IPS-20b (cell line): Measurements from ENCODE around the gene DYSF.
"Not testable (repeated sequence)": the region's sequence is repeated elsewhere in the genome, so short reads cannot be mapped to it uniquely, and the experiment has no call there.

ENCODE experiments used
- H3K27ac ChIP-seq: one replicate; pipeline ENCODE4 v1.5.1; 2013; ENCODE audit warnings: low read length
- H3K27me3 ChIP-seq: 2 replicates; pipeline ENCODE4 v1.6.1; 2013; ENCODE audit warnings: mild to moderate bottlenecking, low read length, inconsistent platforms; ENCODE audit not compliant: insufficient read depth
- H3K36me3 ChIP-seq: 2 replicates; pipeline ENCODE4 v1.6.1; 2013; ENCODE audit warnings: low read depth, mild to moderate bottlenecking, inconsistent platforms, low read length, moderate library complexity; ENCODE audit not compliant: insufficient read depth
- H3K4me1 ChIP-seq: 2 replicates; pipeline ENCODE4 v1.6.1; 2013; ENCODE audit warnings: mild to moderate bottlenecking, control low read depth, inconsistent platforms, low read length, moderate library complexity; ENCODE audit not compliant: insufficient read depth
- H3K4me3 ChIP-seq: 2 replicates; pipeline ENCODE4 v1.5.1; 2013; ENCODE audit warnings: mild to moderate bottlenecking, low read length, inconsistent platforms
- H3K9ac ChIP-seq: 2 replicates; pipeline ENCODE4 v1.6.1; 2013; ENCODE audit warnings: low read depth, mild to moderate bottlenecking, inconsistent platforms, low read length, moderate library complexity
- H3K9me3 ChIP-seq: 2 replicates; pipeline ENCODE4 v1.6.1; 2013; ENCODE audit warnings: mild to moderate bottlenecking, low read depth, low read length, inconsistent platforms; ENCODE audit not compliant: insufficient read depth

Gene DYSF

GRCh38 chr2:71639735-71640134 is 186.4 kb downstream of the DYSF start:
- Histone ChIP-seq H3K27me3 (no peaks in the 10 kb centered on the region), H3K27ac (no peak overlapping the region), H3K9me3 (no peaks in the 10 kb centered on the region), H3K36me3 (no peaks in the 10 kb centered on the region), H3K9ac (no peak overlapping the region), H3K4me1 (no peaks in the 10 kb centered on the region), H3K4me3 (no peak overlapping the region)

GRCh38 chr2:71640489-71640888 is 187.1 kb downstream of the DYSF start:
- no peak overlapping the region for H3K4me3 ChIP-seq
- H3K27ac ChIP-seq: no peak overlapping the region
- no peaks in the 10 kb centered on the region for H3K9me3 ChIP-seq
- no peak overlapping the region for H3K9ac ChIP-seq
- no peaks in the 10 kb centered on the region for H3K4me1 ChIP-seq
- H3K27me3 ChIP-seq: no peaks in the 10 kb centered on the region
- H3K36me3 ChIP-seq: no peaks in the 10 kb centered on the region

- no peaks in the 10 kb centered on the region for H3K9me3 ChIP-seq
- H3K27me3 ChIP-seq: no peaks in the 10 kb centered on the region
- H3K27ac ChIP-seq: no peak overlapping the region
- H3K4me3 ChIP-seq: no peak overlapping the region
- no peaks in the 10 kb centered on the region for H3K36me3 ChIP-seq
- no peaks in the 10 kb centered on the region for H3K4me1 ChIP-seq
- H3K9ac ChIP-seq: no peak overlapping the region
Measured at GRCh38 chr2:71643674-71644357, 190.5 kb downstream of the DYSF start.

GRCh38 chr2:71646028-71646427 is 192.7 kb downstream of the DYSF start:
- Histone ChIP-seq H3K27me3 (no peaks in the 10 kb centered on the region), H3K9ac (no peak overlapping the region), H3K9me3 (no peaks in the 10 kb centered on the region), H3K27ac (no peak overlapping the region), H3K36me3 (no peaks in the 10 kb centered on the region), H3K4me1 (no peaks in the 10 kb centered on the region), H3K4me3 (no peak overlapping the region)

- H3K27me3 ChIP-seq: no peaks in the 10 kb centered on the region
- H3K36me3 ChIP-seq: no peaks in the 10 kb centered on the region
- no peak overlapping the region for H3K4me3 ChIP-seq
- no peaks in the 10 kb centered on the region for H3K9me3 ChIP-seq
- no peak overlapping the region for H3K9ac ChIP-seq
- H3K4me1 ChIP-seq: no peaks in the 10 kb centered on the region
- H3K27ac ChIP-seq: no peak overlapping the region
Measured at GRCh38 chr2:71647356-71647755, 194.0 kb downstream of the DYSF start.

DNA sequence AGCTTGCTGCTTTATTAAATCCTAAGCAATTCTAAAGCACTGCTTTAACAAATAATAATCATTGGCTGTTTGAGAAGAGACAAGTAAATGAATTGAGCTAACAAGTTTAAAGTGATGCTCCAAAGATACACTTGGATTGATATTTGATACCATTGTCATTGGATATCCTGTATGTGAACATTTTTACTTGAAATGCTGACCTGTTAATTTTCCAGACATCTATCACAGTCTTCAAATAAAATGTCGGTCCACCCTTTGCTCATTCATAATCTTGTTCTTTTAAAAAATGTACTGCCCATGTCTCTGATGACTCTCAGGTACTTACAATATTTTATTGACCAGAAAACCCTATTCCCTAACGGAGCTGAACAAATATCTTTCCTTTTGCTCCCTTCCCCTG is 202.1 kb downstream of the DYSF start:
- Histone ChIP-seq H3K4me3 (no peak overlapping the region), H3K9ac (no peak overlapping the region), H3K36me3 (no peaks in the 10 kb centered on the region), H3K4me1 (no peaks in the 10 kb centered on the region), H3K27me3 (no peaks in the 10 kb centered on the region), H3K27ac (no peak overlapping the region), H3K9me3 (peaks cover 13% of the 10 kb centered on the region)

GRCh38 chr2:71658256-71658655 is 204.9 kb downstream of the DYSF start:
- H3K27me3 ChIP-seq, H3K36me3 ChIP-seq, H3K9ac ChIP-seq, H3K4me1 ChIP-seq, H3K27ac ChIP-seq, H3K4me3 ChIP-seq: not testable (repeated sequence)
- peaks cover 13% of the 10 kb centered on the region for H3K9me3 ChIP-seq

DNA sequence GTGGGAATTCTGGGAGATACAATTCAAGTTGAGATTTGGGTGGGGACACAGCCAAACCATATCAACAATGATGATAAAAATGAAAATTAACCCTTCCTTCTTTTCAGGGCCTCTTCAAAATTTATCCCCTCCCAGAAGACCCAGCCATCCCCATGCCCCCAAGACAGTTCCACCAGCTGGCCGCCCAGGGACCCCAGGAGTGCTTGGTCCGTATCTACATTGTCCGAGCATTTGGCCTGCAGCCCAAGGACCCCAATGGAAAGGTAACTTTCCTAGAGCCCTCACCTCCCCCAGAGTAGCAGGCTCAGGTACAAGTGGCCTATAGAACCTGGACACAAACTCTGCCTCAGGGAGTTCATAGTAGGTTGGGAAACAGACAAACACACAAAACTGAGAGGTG is 205.4 kb downstream of the DYSF start:
- Histone ChIP-seq H3K9me3 (peaks cover 13% of the 10 kb centered on the region), H3K27me3 (no peaks in the 10 kb centered on the region), H3K4me1 (no peaks in the 10 kb centered on the region), H3K4me3 (no peak overlapping the region), H3K9ac (no peak overlapping the region), H3K27ac (no peak overlapping the region), H3K36me3 (no peaks in the 10 kb centered on the region)

GRCh38 chr2:71659868-71660518 is 206.6 kb downstream of the DYSF start:
- no peaks in the 10 kb centered on the region for H3K4me1 ChIP-seq
- no peak overlapping the region for H3K9ac ChIP-seq
- H3K36me3 ChIP-seq: no peaks in the 10 kb centered on the region
- no peak overlapping the region for H3K4me3 ChIP-seq
- H3K27me3 ChIP-seq: no peaks in the 10 kb centered on the region
- no peak overlapping the region for H3K27ac ChIP-seq
- peaks cover 13% of the 10 kb centered on the region for H3K9me3 ChIP-seq

GRCh38 chr2:71661782-71662181 is 208.4 kb downstream of the DYSF start:
- Histone ChIP-seq H3K36me3 (no peaks in the 10 kb centered on the region), H3K4me3 (no peak overlapping the region), H3K9me3 (peaks cover 13% of the 10 kb centered on the region), H3K27me3 (no peaks in the 10 kb centered on the region), H3K27ac (no peak overlapping the region), H3K4me1 (no peaks in the 10 kb centered on the region), H3K9ac (no peak overlapping the region)

DNA sequence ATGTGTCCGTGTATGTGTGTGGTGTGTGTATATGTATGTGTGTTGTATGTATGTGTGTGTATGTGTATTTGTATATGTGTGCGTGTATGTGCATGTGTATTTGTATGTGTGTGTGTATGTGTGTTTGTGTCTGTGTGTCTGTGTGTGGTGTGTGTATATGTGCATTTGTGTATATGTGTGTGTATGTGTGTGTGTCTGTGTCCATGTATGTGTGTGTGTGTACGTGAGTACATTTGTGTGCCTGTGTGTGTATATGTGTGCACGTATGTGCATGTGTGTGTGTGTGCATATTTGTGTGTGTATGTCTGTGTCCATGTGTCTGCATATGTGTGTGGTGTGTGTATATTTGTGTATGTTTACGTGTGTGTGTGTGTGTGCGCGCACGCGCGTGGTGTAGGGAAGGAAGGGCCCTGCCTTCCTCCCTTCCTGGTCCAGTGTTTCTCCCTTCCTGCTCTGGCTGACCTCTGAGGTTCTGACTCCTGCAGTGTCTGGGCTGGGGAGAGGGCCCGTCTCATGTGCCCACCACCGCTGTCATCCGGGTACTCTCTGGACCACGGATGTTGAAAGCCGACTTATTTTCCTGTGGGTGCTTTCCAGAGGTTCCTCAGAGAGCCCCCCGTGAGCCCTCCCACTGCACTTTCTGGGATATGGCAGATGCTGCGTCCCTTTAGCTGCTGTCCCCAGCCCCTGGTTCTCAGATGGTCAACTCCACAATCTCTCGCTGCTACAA is 209.5 kb downstream of the DYSF start:
- H3K27ac ChIP-seq: no peak overlapping the region
- peaks cover 13% of the 10 kb centered on the region for H3K9me3 ChIP-seq
- H3K4me1 ChIP-seq: no peaks in the 10 kb centered on the region
- H3K4me3 ChIP-seq: no peak overlapping the region
- H3K27me3 ChIP-seq: no peaks in the 10 kb centered on the region
- no peak overlapping the region for H3K9ac ChIP-seq
- H3K36me3 ChIP-seq: no peaks in the 10 kb centered on the region

DNA sequence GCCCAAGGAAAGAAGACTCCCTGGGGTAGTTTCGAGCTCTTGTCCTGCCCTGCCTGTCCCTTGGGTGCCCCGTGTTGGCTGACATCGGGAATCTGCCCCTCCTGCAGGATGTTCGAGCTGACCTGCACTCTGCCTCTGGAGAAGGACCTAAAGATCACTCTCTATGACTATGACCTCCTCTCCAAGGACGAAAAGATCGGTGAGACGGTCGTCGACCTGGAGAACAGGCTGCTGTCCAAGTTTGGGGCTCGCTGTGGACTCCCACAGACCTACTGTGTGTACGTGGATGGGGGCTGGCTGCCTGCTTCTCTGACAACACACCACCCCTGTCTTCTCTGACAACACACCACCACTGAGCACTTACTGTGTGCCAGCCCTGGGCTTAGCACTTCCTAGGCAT is 210.8 kb downstream of the DYSF start:
- no peaks in the 10 kb centered on the region for H3K4me1 ChIP-seq
- no peak overlapping the region for H3K9ac ChIP-seq
- H3K27me3 ChIP-seq: no peaks in the 10 kb centered on the region
- no peak overlapping the region for H3K27ac ChIP-seq
- no peak overlapping the region for H3K4me3 ChIP-seq
- 0 out of 2 replicates have a peak, but pooled peaks cover under 1% of the 10 kb centered on the region for H3K9me3 ChIP-seq
- H3K36me3 ChIP-seq: no peaks in the 10 kb centered on the region
